ENCODE measurements around the gene PGR. TPM values are rescaled to one million over a fixed set of nuclear protein-coding genes. Genes with fewer than 3 reads are reported as not detected.
A peak's percentile ranks its signal among the peaks of the same experiment; 100 is the strongest.

The PGR gene
- polyA plus RNA-seq, 4 donors, result 0.04 to 0.10 (median 0.07) TPM

GRCh38 chr11:101083335-101083734 lies 46.3 kb downstream of the PGR start:
- DNase-seq (ENCODE audit: low read depth in 4 of 4, low spot score in 3 of 4), result no peak

- no peak for DNase-seq (ENCODE audit: low read depth in 4 of 4, low spot score in 3 of 4)
Measured at GRCh38 chr11:101082813-101083212, 46.8 kb downstream of the PGR start.

DNA sequence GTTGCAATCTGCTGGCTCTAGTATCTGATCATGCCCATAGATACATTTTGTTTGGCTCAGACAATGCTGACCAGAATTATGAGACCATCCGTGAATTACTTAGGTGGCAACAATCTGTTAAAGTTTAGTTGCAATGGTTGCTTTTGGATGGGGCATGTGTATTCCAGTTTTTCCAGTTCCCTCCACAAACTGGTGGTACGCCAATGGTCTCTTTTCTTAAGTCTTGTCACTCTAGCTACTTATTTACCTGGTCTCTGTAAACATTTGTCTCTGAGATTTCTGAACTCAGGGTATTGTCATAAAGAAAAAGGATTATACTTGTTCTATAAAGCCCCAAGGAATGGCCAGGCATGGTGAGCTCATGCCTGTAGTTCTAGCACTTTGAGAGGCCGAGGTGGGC lies 65.9 kb downstream of the PGR start:
- DNase-seq (ENCODE audit: low read depth in 4 of 4, low spot score in 3 of 4), result no peak

GRCh38 chr11:101061606-101062005 lies 68.0 kb downstream of the PGR start:
- no peak for DNase-seq (ENCODE audit: low read depth in 4 of 4, low spot score in 3 of 4)

- DNase-seq (ENCODE audit: low read depth in 4 of 4, low spot score in 3 of 4), result no peak
Measured at GRCh38 chr11:101059331-101059730, 70.3 kb downstream of the PGR start.

GRCh38 chr11:101053492-101053891 lies 76.1 kb downstream of the PGR start:
- no peak for DNase-seq (ENCODE audit: low read depth in 4 of 4, low spot score in 3 of 4)

- no peak for DNase-seq (ENCODE audit: low read depth in 4 of 4, low spot score in 3 of 4)
Measured at GRCh38 chr11:101051677-101052076, 77.9 kb downstream of the PGR start.

GRCh38 chr11:101049813-101050212 lies 79.8 kb downstream of the PGR start:
- no peak for DNase-seq (ENCODE audit: low read depth in 4 of 4, low spot score in 3 of 4)

- DNase-seq (ENCODE audit: low read depth in 4 of 4, low spot score in 3 of 4), result no peak
Measured at GRCh38 chr11:101049123-101049522, 80.5 kb downstream of the PGR start.

GRCh38 chr11:101048479-101048878 lies 81.1 kb downstream of the PGR start:
- no peak for DNase-seq (ENCODE audit: low read depth in 4 of 4, low spot score in 3 of 4)

- DNase-seq (ENCODE audit: low read depth in 4 of 4, low spot score in 3 of 4), result no peak
Measured at GRCh38 chr11:101046947-101047346, 82.7 kb downstream of the PGR start.

DNA sequence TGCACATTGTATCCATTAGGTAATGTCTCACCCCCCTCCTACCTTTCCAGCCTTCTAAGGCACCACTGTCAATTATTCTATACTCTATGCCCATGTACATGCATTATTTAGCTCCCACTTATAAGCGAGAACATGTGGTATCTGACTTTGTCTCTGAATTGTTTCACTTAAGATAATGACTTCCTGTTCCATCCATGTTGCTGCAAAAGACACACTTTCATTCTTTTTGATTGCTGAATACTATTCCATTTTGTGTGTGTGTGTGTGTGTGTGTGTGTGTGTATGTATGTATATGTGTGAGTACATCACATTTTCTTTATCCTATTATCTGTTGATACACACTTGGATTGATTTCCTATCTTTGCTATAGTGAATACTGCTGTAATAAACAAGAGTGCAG lies 84.2 kb downstream of the PGR start:
- no peak for DNase-seq (ENCODE audit: low read depth in 4 of 4, low spot score in 3 of 4)

DNA sequence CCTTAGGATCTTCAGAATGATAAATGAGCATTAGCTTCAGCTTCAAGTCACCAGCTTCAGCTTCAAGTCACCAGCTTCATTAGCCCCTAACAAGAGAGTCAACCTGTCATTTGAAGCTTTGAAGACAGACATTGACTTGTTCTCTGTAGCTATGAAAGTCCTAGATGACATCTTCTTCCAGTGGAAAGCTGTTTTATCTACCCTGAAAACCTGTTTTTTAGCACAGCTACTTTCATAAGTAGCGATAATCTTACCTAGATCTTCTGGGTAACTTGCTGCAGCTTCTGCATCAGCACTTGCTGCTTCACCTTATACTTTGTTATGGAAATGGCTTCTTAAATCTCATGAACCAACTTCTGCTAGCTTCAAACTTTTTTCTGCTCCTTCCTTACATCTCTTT lies 85.7 kb downstream of the PGR start:
- no peak for DNase-seq (ENCODE audit: low read depth in 4 of 4, low spot score in 3 of 4)

GRCh38 chr11:101035872-101036271 lies 93.7 kb downstream of the PGR start:
- no peak for DNase-seq (ENCODE audit: low read depth in 4 of 4, low spot score in 3 of 4)

- DNase-seq (ENCODE audit: low read depth in 4 of 4, low spot score in 3 of 4), result peak; percentile 3 to 16 (median 10)
Measured at GRCh38 chr11:101034076-101034475, 95.5 kb downstream of the PGR start.

GRCh38 chr11:101032991-101033390 lies 96.6 kb downstream of the PGR start:
- no peak for DNase-seq (ENCODE audit: low read depth in 4 of 4, low spot score in 3 of 4)

- DNase-seq (ENCODE audit: low read depth in 4 of 4, low spot score in 3 of 4), result no peak
Measured at GRCh38 chr11:101031713-101032112, 97.9 kb downstream of the PGR start.

GRCh38 chr11:101030692-101031091 lies 98.9 kb downstream of the PGR start:
- no peak for DNase-seq (ENCODE audit: low read depth in 4 of 4, low spot score in 3 of 4)

DNA sequence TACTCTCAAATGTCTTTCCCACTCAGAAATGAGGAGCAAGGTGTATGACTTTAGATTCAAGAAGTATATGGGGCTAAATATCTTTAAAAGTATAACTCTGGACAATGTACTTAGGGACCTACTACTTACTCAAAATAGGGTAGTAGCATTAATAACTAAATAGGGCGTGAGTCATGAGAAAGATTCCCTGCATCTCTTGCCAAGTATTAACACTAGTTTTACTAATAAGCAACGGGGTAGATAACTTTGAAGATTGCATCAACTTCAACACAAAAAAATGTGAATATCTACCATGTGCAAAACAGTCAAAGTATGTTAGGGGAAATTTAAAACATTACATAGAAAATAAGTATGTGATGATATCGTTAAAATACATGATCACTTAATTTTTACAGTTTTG lies 99.6 kb downstream of the PGR start:
- DNase-seq (ENCODE audit: low read depth in 4 of 4, low spot score in 3 of 4), result no peak

DNA sequence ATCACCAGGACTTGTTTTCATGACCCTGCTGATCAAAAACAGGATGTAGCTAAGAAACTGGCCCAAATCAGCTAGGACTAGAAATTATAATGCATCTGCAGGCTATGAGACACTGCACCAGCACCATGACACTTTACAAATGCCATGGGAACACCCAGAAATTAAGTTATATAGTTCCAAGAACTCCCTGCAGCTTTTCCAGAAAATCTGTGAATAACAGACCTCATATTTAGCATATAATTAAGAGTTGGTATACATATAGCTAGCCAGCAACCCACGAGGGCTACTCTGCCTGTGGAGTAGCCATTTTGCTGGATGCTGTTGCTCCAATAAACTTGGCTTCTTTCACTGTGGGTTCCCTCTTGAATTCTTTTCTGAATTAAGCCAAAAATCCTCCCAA lies 101.0 kb downstream of the PGR start:
- no peak for DNase-seq (ENCODE audit: low read depth in 4 of 4, low spot score in 3 of 4)

GRCh38 chr11:101022256-101022655 lies 107.4 kb downstream of the PGR start:
- DNase-seq (ENCODE audit: low read depth in 4 of 4, low spot score in 3 of 4), result no peak

DNA sequence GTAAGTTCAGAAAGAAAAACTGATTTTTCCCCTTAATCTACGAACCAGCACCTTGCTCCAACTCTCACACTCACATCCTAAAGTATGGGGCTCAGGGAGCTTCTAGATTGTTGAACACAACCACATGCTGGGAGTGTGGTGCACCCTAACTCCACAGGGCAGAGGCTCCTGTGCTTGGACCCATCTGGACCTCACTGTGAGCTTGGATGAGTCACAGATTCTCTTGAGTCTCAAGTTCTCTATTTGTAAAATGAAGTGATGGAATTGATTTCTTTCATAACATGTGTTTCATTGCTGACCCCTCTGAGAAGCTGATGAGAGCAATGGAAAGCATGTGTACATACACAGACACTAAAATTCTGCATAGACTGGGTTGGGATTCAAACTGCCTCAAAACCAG lies 109.7 kb downstream of the PGR start:
- DNase-seq (ENCODE audit: low read depth in 4 of 4, low spot score in 3 of 4), result no peak

GRCh38 chr11:101014600-101015285 lies 114.9 kb downstream of the PGR start:
- no peak for DNase-seq (ENCODE audit: low read depth in 4 of 4, low spot score in 3 of 4)

Measured in right renal pelvis (tissue), 4 donors.